ENCODE results near the gene TRMT61A. TPM values are rescaled to one million over a fixed set of nuclear protein-coding genes. Genes with fewer than 3 reads are reported as not detected.

Gene TRMT61A
- total RNA-seq, 1 experiment from 2014 or later, result 13.4 TPM

DNA sequence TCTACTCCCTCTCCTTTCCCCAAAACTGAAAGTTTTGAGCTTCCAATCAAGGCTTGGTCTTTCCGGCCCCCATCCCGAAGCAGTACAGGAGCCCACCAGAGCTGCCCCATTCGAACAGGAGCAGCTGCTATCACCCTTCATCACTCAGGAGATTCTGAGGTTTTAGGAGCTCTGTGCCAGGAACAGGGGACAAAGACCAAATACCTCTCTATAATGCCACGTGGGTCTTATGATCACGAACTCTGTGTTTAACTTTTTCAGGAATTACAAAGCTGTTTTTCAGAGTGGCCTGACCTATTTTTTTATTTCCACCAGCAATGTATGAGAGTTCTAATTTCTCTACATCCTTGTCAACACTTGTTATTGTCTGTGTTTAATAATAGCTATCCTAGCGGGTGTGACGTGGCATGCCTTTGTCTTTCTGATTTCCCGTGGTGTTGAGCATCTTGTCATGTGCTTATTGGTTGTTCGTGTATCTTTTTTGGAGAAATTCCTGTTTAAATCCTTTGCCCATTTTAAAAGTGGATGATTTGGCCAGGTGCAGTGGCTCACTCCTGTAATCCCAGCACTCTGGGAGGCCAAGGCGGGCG is 55.4 kb downstream of the TRMT61A start:
- no peak overlapping the region for H3K4me3 ChIP-seq (ENCODE audit: insufficient read depth, low read depth, low read length)
- no peaks in the 10 kb centered on the region for H3K27me3 ChIP-seq (ENCODE audit: control insufficient read depth, insufficient read depth, low read length)
- H3K36me3 ChIP-seq (replicated peaks; ENCODE audit: control insufficient read depth, insufficient read depth, low read length), result no peaks in the 10 kb centered on the region; the same call in 1 of the 2 replicates
- no peak for DNase-seq

Other genes with a start within 250 kb of the TRMT61A start
- 165 and 167 TPM in 2 replicates for gene EIF5, start 195.0 kb upstream of the TRMT61A start, total RNA-seq (2014; rRNA removed; shearing (Covaris generic))
- 66.0 and 66.8 TPM in 2 replicates for gene MARK3, start 143.8 kb upstream of the TRMT61A start, total RNA-seq (2014; rRNA removed; shearing (Covaris generic))
- 282 and 412 TPM in 2 replicates for gene CKB, start 6.4 kb upstream of the TRMT61A start, total RNA-seq (2014; rRNA removed; shearing (Covaris generic))
- 16.6 and 17.7 TPM in 2 replicates for gene BAG5, start 33.5 kb downstream of the TRMT61A start, total RNA-seq (2014; rRNA removed; shearing (Covaris generic))
- 15.8 and 17.4 TPM in 2 replicates for gene COA8, start 33.8 kb downstream of the TRMT61A start, total RNA-seq (2014; rRNA removed; shearing (Covaris generic))
- 123 and 131 TPM in 2 replicates for gene KLC1, start 100.0 kb downstream of the TRMT61A start, total RNA-seq (2014; rRNA removed; shearing (Covaris generic))
- gene XRCC3, start 186.3 kb downstream of the TRMT61A start, total RNA-seq (2014; rRNA removed; shearing (Covaris generic)), result 69.5 and 75.1 TPM in 2 replicates
- gene ZFYVE21, start 186.6 kb downstream of the TRMT61A start, total RNA-seq (2014; rRNA removed; shearing (Covaris generic)), result 52.8 and 60.9 TPM in 2 replicates